ENCODE results near the gene MIDN. TPM values are rescaled to one million over a fixed set of nuclear protein-coding genes. Genes with fewer than 3 reads are reported as not detected.

The MIDN gene
- total and polyA plus RNA-seq, 3 experiments from 2014 or later: 14.6 to 45.3 (median 39.8) TPM

- Histone ChIP-seq H3K27me3 (ENCODE audit: insufficient read depth, low read length, poor library complexity, severe bottlenecking) (peaks cover 23% of the 10 kb centered on the region), H3K27ac (ENCODE audit: low read depth, low read length) (no peak overlapping the region), H3K36me3 (ENCODE audit: insufficient read depth, low read length) (peaks cover under 1% of the 10 kb centered on the region), H3K4me3 (ENCODE audit: low read length) (no peak overlapping the region), H3K9me3 (ENCODE audit: low read length) (no peaks in the 10 kb centered on the region), H3K4me1 (ENCODE audit: insufficient read depth, low read length) (peaks cover 4% of the 10 kb centered on the region)
- Mint-ChIP-seq H3K27me3 (peaks cover 13 to 20% of the 10 kb centered on the region in 2 donors), H3K9me3 (peaks cover 0 to 2% (median 0%) of the 10 kb centered on the region in 5 donors), H3K27ac (peak overlapping the region in 1 of 8 donors; percentile 30), H3K4me1 (peaks cover 8 to 21% (median 13%) of the 10 kb centered on the region in 3 donors), H3K4me3 (peak overlapping the region in 5 of 7 donors; percentile 9 to 81 (median 32)), H3K36me3 (peaks cover 0 to 8% (median 2%) of the 10 kb centered on the region in 3 donors)
- ChIA-PET CTCF (no interaction called here), POLR2A (no interaction called here)
- no peak for DNase-seq
Measured at GRCh38 chr19:1284293-1284978, 36.1 kb downstream of the MIDN start.

- no peak overlapping the region for H3K27ac ChIP-seq (ENCODE audit: low read depth, low read length)
- peak overlapping the region in 6 of 7 donors; percentile 10 to 79 (median 46) for H3K4me3 Mint-ChIP-seq
- CTCF ChIA-PET: no interaction called here
- H3K4me1 Mint-ChIP-seq: peaks cover 4 to 14% (median 7%) of the 10 kb centered on the region in 3 donors
- H3K4me1 ChIP-seq (ENCODE audit: insufficient read depth, low read length): peaks cover 4% of the 10 kb centered on the region
- peaks cover 0 to 2% (median 0%) of the 10 kb centered on the region in 3 donors for H3K36me3 Mint-ChIP-seq
- no peak overlapping the region for H3K4me3 ChIP-seq (ENCODE audit: low read length)
- H3K27me3 Mint-ChIP-seq: peaks cover 13 to 20% of the 10 kb centered on the region in 2 donors
- H3K36me3 ChIP-seq (ENCODE audit: insufficient read depth, low read length): no peaks in the 10 kb centered on the region
- peaks cover 23% of the 10 kb centered on the region for H3K27me3 ChIP-seq (ENCODE audit: insufficient read depth, low read length, poor library complexity, severe bottlenecking)
- POLR2A ChIA-PET: no interaction called here
- H3K9me3 Mint-ChIP-seq: peaks cover 0 to 2% (median 0%) of the 10 kb centered on the region in 5 donors
- peak overlapping the region in 1 of 8 donors; percentile 9 for H3K27ac Mint-ChIP-seq
- no peaks in the 10 kb centered on the region for H3K9me3 ChIP-seq (ENCODE audit: low read length)
- no peak for DNase-seq
Measured at GRCh38 chr19:1284979-1285736, 36.8 kb downstream of the MIDN start.

- Mint-ChIP-seq H3K4me3 (peak within 1 kb of the TSS in 6 of 7 donors; percentile 16 to 79 (median 55)), H3K4me1 (peaks cover 0 to 11% (median 7%) of the 10 kb centered on the region in 3 donors), H3K36me3 (no peaks in the 10 kb centered on the region), H3K9me3 (peaks cover 0 to 2% (median 0%) of the 10 kb centered on the region in 5 donors), H3K27ac (peak within 1 kb of the TSS in 2 of 8 donors; percentile 9 to 29), H3K27me3 (peaks cover 13 to 20% of the 10 kb centered on the region in 2 donors)
- H3K36me3 ChIP-seq (ENCODE audit: insufficient read depth, low read length): no peaks in the 10 kb centered on the region
- no peak within 1 kb of the TSS for H3K27ac ChIP-seq (ENCODE audit: low read depth, low read length)
- peaks cover 4% of the 10 kb centered on the region for H3K4me1 ChIP-seq (ENCODE audit: insufficient read depth, low read length)
- ChIA-PET POLR2A (no interaction called here), CTCF (no interaction called here)
- DNase-seq: no peak
- no peak within 1 kb of the TSS for H3K4me3 ChIP-seq (ENCODE audit: low read length)
- H3K9me3 ChIP-seq (ENCODE audit: low read length): no peaks in the 10 kb centered on the region
- peaks cover 23% of the 10 kb centered on the region for H3K27me3 ChIP-seq (ENCODE audit: insufficient read depth, low read length, poor library complexity, severe bottlenecking)
Measured at GRCh38 chr19:1285737-1286360, 37.5 kb downstream of the MIDN start, which contains the start of gene EFNA2. Gene EFNA2, plus strand, starts transcription at chr19:1285873. Its CDS starts 296 bp downstream, at chr19:1286169.

GRCh38 chr19:1286487-1287353 is 38.3 kb downstream of the MIDN start:
- H3K27me3 Mint-ChIP-seq: peaks cover 13 to 20% of the 10 kb centered on the region in 2 donors
- Histone ChIP-seq H3K36me3 (ENCODE audit: insufficient read depth, low read length) (no peaks in the 10 kb centered on the region), H3K4me1 (ENCODE audit: insufficient read depth, low read length) (peaks cover 4% of the 10 kb centered on the region), H3K9me3 (ENCODE audit: low read length) (no peaks in the 10 kb centered on the region), H3K27me3 (ENCODE audit: insufficient read depth, low read length, poor library complexity, severe bottlenecking) (peaks cover 23% of the 10 kb centered on the region), H3K27ac (ENCODE audit: low read depth, low read length) (no peak overlapping the region), H3K4me3 (ENCODE audit: low read length) (no peak overlapping the region)
- DNase-seq: no peak
- H3K4me3 Mint-ChIP-seq: peak overlapping the region in 4 of 7 donors; percentile 48 to 55 (median 52)
- peaks cover 0 to 2% (median 0%) of the 10 kb centered on the region in 5 donors for H3K9me3 Mint-ChIP-seq
- POLR2A ChIA-PET: no interaction called here
- peaks cover 0 to 11% (median 5%) of the 10 kb centered on the region in 3 donors for H3K4me1 Mint-ChIP-seq
- no peaks in the 10 kb centered on the region for H3K36me3 Mint-ChIP-seq
- CTCF ChIA-PET: no interaction called here
- H3K27ac Mint-ChIP-seq: peak overlapping the region in 1 of 8 donors; percentile 29

GRCh38 chr19:1287354-1288225 is 39.2 kb downstream of the MIDN start:
- no peak overlapping the region for H3K4me3 ChIP-seq (ENCODE audit: low read length)
- ChIA-PET CTCF (no interaction called here), POLR2A (no interaction called here)
- peaks cover 0 to 2% (median 0%) of the 10 kb centered on the region in 5 donors for H3K9me3 Mint-ChIP-seq
- H3K9me3 ChIP-seq (ENCODE audit: low read length): no peaks in the 10 kb centered on the region
- DNase-seq: no peak
- H3K27ac Mint-ChIP-seq: no peak overlapping the region
- peaks cover 27% of the 10 kb centered on the region for H3K27me3 ChIP-seq (ENCODE audit: insufficient read depth, low read length, poor library complexity, severe bottlenecking)
- no peak overlapping the region for H3K4me3 Mint-ChIP-seq
- H3K4me1 Mint-ChIP-seq: peaks cover 0 to 11% (median 5%) of the 10 kb centered on the region in 3 donors
- no peaks in the 10 kb centered on the region for H3K36me3 Mint-ChIP-seq
- H3K27ac ChIP-seq (ENCODE audit: low read depth, low read length): no peak overlapping the region
- no peaks in the 10 kb centered on the region for H3K36me3 ChIP-seq (ENCODE audit: insufficient read depth, low read length)
- peaks cover 4% of the 10 kb centered on the region for H3K4me1 ChIP-seq (ENCODE audit: insufficient read depth, low read length)
- peaks cover 20 to 25% of the 10 kb centered on the region in 2 donors for H3K27me3 Mint-ChIP-seq

GRCh38 chr19:1288226-1288612 is 39.8 kb downstream of the MIDN start:
- Mint-ChIP-seq H3K27me3 (peaks cover 20 to 26% of the 10 kb centered on the region in 2 donors), H3K9me3 (peaks cover 0 to 2% (median 0%) of the 10 kb centered on the region in 5 donors), H3K36me3 (no peaks in the 10 kb centered on the region), H3K4me3 (no peak overlapping the region), H3K4me1 (peaks cover 0 to 11% (median 5%) of the 10 kb centered on the region in 3 donors), H3K27ac (no peak overlapping the region)
- no peaks in the 10 kb centered on the region for H3K36me3 ChIP-seq (ENCODE audit: insufficient read depth, low read length)
- H3K27me3 ChIP-seq (ENCODE audit: insufficient read depth, low read length, poor library complexity, severe bottlenecking): peaks cover 27% of the 10 kb centered on the region
- POLR2A ChIA-PET: no interaction called here
- DNase-seq: no peak
- no peak overlapping the region for H3K4me3 ChIP-seq (ENCODE audit: low read length)
- CTCF ChIA-PET: no interaction called here
- no peaks in the 10 kb centered on the region for H3K9me3 ChIP-seq (ENCODE audit: low read length)
- H3K27ac ChIP-seq (ENCODE audit: low read depth, low read length): no peak overlapping the region
- H3K4me1 ChIP-seq (ENCODE audit: insufficient read depth, low read length): peaks cover 4% of the 10 kb centered on the region

All from CD8-positive, alpha-beta memory T cell (primary cell).